GM19463 (cell line): ENCODE data around the gene CDK9.

Experiments
- ATAC-seq: cut with Tn5 transposase; IDR thresholded peaks from one replicate; pipeline ENCODE4 v1.9.1; 2021; ENCODE audit warnings: mild to moderate bottlenecking, moderate library complexity; ENCODE audit not compliant: unreplicated experiment

CDK9 gene

GRCh38 chr9:127801955-127802575 is 16.2 kb downstream of the CDK9 start:
- no peak for ATAC-seq

DNA sequence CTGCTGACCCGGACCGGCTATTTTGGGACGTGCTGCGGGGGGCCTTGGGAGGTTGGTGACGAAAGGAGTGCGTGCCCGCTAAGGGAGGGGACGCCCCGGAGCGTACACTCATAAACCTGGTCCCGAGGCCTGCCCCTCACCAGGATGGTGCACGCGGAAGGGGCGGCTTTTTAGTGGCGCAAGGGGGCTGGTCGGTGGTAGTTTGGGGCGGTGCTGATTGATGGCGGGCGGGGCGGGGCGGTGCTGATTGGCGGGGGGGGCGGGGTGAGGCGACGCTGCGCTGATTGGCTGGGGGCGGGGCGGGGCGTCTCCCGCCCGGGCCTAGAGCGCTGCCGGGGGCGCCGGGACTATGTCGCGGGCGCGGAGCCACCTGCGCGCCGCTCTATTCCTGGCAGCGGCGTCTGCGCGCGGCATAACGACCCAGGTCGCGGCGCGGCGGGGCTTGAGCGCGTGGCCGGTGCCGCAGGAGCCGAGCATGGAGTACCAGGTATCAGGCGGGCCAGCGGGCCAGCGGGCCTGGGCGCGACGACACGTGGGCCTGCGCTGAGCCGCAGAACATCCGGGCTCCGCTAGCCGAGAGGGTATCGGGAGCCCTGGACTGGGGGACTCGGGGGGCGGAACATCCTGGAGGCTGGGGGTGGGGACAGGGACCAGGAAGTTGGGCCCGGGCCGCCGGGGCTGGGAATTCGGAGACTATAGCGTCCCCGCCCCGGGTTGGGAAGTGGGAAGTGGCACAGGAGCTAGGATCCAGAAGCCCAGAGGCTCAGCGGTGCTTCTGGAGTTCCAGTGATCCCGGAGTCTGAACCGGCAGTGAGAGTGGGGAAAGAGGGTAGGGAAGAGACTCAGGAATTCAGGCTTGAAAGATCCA is 17.0 kb downstream of the CDK9 start, which contains the start of gene FPGS:
FPGS (plus strand) TSS at position 307 of the 868 bp plus-strand sequence; CDS start at position 350, 43 bp downstream.
- peak; percentile 74 for ATAC-seq

DNA sequence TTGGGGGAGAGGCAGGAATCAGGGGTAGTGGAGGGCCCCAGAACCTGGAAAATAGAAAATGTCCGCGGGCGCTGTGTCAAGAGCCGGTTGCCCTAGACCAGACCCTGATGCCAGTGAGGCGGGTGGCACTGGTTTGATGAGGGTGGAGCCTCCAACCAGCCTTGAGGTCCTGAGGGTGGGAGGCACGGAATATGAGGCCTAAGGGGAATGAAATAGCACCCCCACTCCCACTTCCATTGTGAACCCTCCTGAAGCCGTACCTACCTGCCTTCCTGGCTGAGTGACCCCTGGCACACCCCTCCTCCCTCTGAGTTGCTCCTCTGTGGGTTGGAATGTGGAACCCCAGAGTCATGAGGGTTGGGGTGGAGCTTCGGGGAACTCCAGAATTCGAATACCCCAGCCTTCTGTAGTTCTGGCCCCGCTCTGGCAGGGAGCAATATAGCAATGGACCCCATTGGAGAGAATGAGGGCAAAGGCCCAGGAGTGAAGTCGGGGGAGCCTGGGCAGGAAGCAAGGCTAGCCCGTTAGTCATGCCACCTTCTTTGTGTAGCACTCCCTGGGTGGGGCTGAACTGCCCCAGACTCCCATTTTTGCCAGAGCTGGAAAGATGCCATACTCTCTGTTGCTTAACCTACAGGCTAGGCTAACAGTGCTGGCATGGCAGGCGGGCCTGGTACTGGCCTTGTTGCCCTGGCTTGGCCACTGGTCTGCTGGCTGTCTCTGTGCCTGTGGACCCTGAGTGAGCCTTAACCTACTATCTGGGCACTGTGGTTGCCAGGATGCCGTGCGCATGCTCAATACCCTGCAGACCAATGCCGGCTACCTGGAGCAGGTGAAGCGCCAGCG is 17.9 kb downstream of the CDK9 start:
- no peak for ATAC-seq

DNA sequence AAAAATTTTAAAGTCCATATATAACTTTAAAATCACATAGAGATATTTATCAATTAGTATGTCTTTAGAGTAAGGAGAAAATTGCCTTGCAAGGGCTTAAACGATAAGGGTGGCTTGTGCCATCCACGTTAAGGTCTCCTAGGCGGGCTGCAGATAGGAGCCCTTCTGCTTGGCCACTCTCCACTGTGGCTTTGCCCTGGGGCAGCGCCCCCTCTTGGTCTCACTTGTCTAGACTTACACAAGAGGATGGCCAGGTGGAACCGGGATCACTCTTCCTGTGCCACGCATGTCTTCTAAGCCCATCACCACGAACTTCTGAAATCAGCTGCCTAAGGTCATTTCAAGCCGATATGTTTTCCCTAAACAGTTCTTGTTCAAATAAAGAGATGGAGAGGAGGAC is 19.8 kb downstream of the CDK9 start:
- no peak for ATAC-seq

DNA sequence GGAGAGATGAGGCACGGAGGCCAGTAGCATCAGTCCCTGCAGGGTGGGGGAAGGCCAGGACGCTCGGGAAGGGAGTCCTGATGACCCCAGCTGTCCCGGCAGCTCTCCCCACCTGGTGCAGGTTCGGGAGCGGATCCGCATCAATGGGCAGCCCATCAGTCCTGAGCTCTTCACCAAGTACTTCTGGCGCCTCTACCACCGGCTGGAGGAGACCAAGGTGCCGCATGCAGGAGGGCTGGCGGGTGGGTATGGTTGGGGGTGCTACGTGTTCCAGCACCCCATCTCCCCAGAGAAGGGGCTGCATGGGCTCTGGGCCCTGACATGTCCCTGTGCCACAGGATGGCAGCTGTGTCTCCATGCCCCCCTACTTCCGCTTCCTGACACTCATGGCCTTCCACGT is 21.0 kb downstream of the CDK9 start:
- no peak for ATAC-seq

- no peak for ATAC-seq
These were observed 22.6 kb downstream of the CDK9 start for GRCh38 chr9:127808347-127809001.

DNA sequence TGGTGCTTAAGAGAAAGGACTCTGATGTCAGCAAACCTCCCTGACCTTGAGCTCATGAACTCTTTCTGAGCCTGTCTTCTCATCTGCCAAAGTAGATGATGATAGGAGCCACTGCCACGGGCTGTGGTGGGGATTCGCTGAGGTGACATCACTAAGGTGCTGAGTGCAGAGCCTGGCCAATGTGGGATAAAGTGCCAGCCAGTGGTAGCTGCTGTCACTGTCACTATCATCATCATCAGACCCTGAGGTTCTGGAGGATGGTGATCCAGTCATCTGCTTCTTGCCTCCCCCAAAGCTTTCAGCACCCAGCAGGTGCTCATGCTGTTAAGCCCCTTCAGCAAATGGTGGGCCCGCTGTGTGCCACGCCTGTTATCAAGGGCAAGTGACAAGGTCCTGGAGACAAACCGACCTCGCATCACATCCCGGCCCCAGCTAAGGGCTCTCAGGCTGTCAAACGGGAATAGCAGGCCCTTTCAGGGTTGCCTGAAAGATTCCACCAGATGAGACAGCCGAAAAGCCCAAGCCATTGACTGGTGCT is 23.2 kb downstream of the CDK9 start:
- ATAC-seq, result no peak

DNA sequence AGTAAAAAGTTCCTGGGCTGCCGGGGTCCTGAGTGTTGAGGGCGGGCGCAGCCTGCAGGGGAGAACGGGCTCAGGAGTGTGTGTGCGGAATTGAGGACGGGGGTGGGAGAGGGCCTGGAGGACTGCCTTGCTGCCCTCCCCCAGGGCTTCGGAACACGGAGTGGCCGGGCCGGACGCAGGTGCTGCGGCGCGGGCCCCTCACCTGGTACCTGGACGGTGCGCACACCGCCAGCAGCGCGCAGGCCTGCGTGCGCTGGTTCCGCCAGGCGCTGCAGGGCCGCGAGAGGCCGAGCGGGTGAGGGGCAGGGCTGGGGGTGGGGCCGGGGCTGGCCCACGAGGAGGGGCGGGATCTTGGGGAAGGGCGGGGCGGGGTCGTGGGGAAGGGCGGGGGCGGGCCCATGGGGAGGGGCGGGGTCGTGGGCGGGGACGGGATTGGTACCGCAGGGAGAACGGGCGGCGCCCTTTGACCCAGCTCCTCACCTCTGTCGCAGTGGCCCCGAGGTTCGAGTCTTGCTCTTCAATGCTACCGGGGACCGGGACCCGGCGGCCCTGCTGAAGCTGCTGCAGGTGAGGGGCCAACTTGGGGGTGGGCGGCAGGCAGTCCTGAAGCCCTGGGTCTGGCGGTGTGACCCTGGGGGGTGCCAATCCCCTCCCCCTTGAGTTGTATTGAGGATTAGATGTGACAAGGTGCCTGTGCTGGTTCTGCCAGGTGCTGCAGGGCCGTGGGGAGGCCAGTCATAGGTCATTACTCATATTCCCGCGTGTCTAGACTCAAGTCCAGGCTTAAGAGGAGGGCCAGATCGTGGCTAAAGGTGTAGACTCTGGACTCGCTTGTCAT is 23.9 kb downstream of the CDK9 start:
- no peak for ATAC-seq

DNA sequence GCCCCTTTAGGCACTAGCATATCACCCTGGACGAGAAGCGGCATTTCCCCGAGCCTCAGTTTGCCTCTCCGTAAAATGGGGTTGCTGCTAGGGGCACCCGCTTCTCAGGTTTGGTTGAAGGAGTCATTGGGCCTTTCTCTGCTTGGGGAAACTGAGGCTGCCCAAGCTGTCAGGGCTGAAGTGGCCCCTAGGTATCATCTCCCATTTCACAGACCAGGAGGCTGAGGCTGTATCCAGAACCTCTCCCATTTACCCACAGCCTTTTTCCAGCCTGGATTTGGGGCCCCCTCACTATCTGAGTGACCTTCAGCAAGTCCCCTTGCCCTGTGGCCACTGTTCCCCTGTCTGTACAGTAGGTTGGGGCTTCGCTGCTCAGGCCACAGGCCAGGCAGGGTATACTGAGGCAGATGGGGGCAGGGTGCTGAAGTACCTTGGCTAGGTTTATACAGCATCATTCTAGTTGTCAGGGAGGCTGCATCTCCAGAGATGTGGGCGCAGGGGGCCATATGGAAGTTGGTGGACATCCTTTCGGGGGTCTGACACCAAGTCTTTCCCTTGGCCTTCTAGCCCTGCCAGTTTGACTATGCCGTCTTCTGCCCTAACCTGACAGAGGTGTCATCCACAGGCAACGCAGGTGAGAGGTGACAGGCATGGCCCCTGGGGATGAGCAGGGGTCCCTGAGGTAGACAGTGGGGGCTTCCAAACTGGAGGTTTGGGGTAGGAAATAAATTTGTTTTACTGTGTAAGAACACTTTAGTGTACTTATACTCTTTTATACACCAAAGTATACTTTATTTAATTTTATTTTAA is 24.7 kb downstream of the CDK9 start:
- no peak for ATAC-seq

DNA sequence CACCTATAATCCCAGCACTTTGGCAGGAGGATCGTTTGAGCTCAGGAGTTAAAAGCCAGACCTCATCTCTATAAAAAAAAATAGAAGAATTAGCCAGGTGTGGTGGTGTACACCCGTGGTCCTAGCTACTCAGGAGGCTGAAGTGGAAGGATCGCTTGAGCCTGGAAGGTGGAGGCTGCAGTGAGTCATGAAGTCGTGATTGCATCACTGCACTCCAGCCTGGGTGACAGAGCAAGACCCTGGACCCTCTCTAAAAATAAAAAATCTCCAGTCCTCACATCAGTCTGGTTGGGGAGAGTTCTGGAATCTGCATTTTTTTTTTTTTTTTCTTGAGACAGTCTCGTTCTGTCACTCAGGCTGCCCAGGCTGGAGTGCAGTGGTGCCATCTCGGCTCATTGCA is 26.2 kb downstream of the CDK9 start:
- no peak for ATAC-seq

- ATAC-seq, result no peak
These were observed 27.3 kb downstream of the CDK9 start for GRCh38 chr9:127812936-127813675.

DNA sequence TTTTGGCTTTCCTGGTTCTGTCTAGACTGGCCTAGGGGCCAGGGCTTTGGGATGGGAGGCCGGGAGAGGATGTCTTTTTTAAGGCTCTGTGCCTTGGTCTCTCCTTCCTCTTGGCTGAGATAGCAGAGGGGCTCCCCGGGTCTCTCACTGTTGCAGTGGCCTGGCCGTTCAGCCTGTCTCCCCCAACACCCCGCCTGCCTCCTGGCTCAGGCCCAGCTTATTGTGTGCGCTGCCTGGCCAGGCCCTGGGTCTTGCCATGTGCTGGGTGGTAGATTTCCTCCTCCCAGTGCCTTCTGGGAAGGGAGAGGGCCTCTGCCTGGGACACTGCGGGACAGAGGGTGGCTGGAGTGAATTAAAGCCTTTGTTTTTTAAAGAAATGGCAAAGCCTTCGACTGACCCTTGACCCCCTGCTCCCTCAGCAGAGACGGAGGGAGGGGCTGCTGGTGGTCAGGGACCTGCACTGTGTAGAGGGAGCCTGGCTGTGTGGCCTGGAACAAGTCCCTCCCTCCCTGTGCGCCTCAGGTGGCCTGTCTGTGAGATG is 27.9 kb downstream of the CDK9 start:
- no peak for ATAC-seq

GRCh38 chr9:127814619-127815511 is 29.0 kb downstream of the CDK9 start:
- ATAC-seq, result no peak

GRCh38 chr9:127815512-127816361 is 29.9 kb downstream of the CDK9 start:
- no peak for ATAC-seq

GRCh38 chr9:127816362-127816725 is 30.5 kb downstream of the CDK9 start:
- no peak for ATAC-seq

- ATAC-seq, result no peak
These were observed 30.9 kb downstream of the CDK9 start for GRCh38 chr9:127816728-127817127.
